GM23248 (cell line): Measurements from ENCODE around the gene LMNB1. TPM values are rescaled to one million over a fixed set of nuclear protein-coding genes. Genes with fewer than 3 reads are reported as not detected.

Experiments used
- DNase-seq: peaks from one replicate; pipeline ENCODE4 v3.0.0-alpha.2; 2015
- H2AFZ ChIP-seq: fragments of 200-600 bp; sonication (generic); 2 replicates; pipeline ENCODE4 v1.6.1; 2016; ENCODE audit warnings: antibody characterized with exemption
- H3F3A ChIP-seq: fragments of 200-600 bp; sonication (generic); 2 replicates; pipeline ENCODE4 v1.6.1; 2016; ENCODE audit warnings: mild to moderate bottlenecking, antibody characterized with exemption, mixed run types; ENCODE audit not compliant: insufficient read depth
- H3K27ac ChIP-seq: fragments of 200-600 bp; sonication (generic); 2 replicates; pipeline ENCODE4 v1.5.1; 2016; ENCODE audit warnings: mild to moderate bottlenecking
- H3K27me3 ChIP-seq: fragments of 200-600 bp; sonication (generic); replicated peaks from 2 replicates; pipeline ENCODE4 v1.6.1; 2016; ENCODE audit warnings: mild to moderate bottlenecking; ENCODE audit not compliant: insufficient read depth
- H3K36me3 ChIP-seq: fragments of 200-600 bp; sonication (generic); 2 replicates; pipeline ENCODE4 v1.6.1; 2016; ENCODE audit warnings: low read depth, mild to moderate bottlenecking
- H3K4me1 ChIP-seq: fragments of 200-600 bp; sonication (generic); 2 replicates; pipeline ENCODE4 v1.6.1; 2016; ENCODE audit warnings: mild to moderate bottlenecking; ENCODE audit not compliant: insufficient read depth
- H3K4me2 ChIP-seq: fragments of 200-600 bp; sonication (generic); one replicate; pipeline ENCODE4 v1.6.1; 2016; ENCODE audit warnings: mild to moderate bottlenecking; ENCODE audit not compliant: unreplicated experiment
- H3K4me3 ChIP-seq: fragments of 200-600 bp; sonication (generic); 2 replicates; pipeline ENCODE4 v1.5.1; 2016; ENCODE audit warnings: mild to moderate bottlenecking
- H3K79me2 ChIP-seq: fragments of 200-600 bp; sonication (generic); 2 replicates; pipeline ENCODE4 v1.6.1; 2016; ENCODE audit warnings: mild to moderate bottlenecking; ENCODE audit not compliant: insufficient read depth
- H3K9ac ChIP-seq: fragments of 200-600 bp; sonication (generic); 2 replicates; pipeline ENCODE4 v1.6.1; 2016; ENCODE audit warnings: mild to moderate bottlenecking
- H3K9me2 ChIP-seq: fragments of 200-600 bp; sonication (generic); 2 replicates; pipeline ENCODE4 v1.6.1; 2016; ENCODE audit warnings: mixed run types, mild to moderate bottlenecking, moderate library complexity; ENCODE audit not compliant: insufficient read depth
- H3K9me3 ChIP-seq: fragments of 200-600 bp; sonication (generic); one replicate; pipeline ENCODE4 v1.6.1; 2017; ENCODE audit warnings: low read depth
- H4K20me1 ChIP-seq: fragments of 200-600 bp; sonication (generic); 2 replicates; pipeline ENCODE4 v1.6.0; 2016; ENCODE audit not compliant: insufficient read depth
- EZH2 ChIP-seq: fragments of 200-600 bp; sonication (generic); IDR thresholded peaks from 2 replicates; pipeline ENCODE4 v1.6.1; 2018; ENCODE audit warnings: antibody characterized with exemption, mild to moderate bottlenecking; ENCODE audit not compliant: insufficient read depth, poor library complexity, severe bottlenecking
- EZH2phosphoT487 ChIP-seq: fragments of 200-600 bp; sonication (generic); IDR thresholded peaks from 2 replicates; pipeline ENCODE4 v1.6.1; 2018; ENCODE audit warnings: antibody characterized with exemption, moderate library complexity, mild to moderate bottlenecking, low read depth; ENCODE audit not compliant: insufficient read depth
- WGBS, 2 experiments: methylation state at CpG; one replicate each; pipeline ENCODE4 v1.1.6; 2015 to 2017; ENCODE audit warnings: low lambda C conversion rate in 2 of 2, low coverage in 1 of 2; ENCODE audit errors: missing lambda C conversion rate in 2 of 2; 5-methylcytosine and 5-hydroxymethylcytosine counted together
- in situ Hi-C: fragments of 300-500 bp; cut with MboI; formaldehyde crosslinking; loops from 2 replicates; pipeline ENCODE4 v1.15.0; 2020
- polyA plus RNA-seq: library from polyadenylated mRNA; unstranded; fragments of >200 nt; fragmentation: Nextera tagmentation; extraction: Ambion mirVana; gene quantifications from 2 replicates; pipeline ENCODE4 v1.2.1, GENCODE V29; 2016
- total RNA-seq: library from RNA; depleted of rRNA; stranded (reverse); fragments of >200 nt; shearing (Covaris generic); gene quantifications from 2 replicates; pipeline ENCODE4 v1.2.3, GENCODE V29; 2014

Gene LMNB1
- total and polyA plus RNA-seq, 2 experiments from 2014 or later = 4.3 to 44.1 TPM

DNA sequence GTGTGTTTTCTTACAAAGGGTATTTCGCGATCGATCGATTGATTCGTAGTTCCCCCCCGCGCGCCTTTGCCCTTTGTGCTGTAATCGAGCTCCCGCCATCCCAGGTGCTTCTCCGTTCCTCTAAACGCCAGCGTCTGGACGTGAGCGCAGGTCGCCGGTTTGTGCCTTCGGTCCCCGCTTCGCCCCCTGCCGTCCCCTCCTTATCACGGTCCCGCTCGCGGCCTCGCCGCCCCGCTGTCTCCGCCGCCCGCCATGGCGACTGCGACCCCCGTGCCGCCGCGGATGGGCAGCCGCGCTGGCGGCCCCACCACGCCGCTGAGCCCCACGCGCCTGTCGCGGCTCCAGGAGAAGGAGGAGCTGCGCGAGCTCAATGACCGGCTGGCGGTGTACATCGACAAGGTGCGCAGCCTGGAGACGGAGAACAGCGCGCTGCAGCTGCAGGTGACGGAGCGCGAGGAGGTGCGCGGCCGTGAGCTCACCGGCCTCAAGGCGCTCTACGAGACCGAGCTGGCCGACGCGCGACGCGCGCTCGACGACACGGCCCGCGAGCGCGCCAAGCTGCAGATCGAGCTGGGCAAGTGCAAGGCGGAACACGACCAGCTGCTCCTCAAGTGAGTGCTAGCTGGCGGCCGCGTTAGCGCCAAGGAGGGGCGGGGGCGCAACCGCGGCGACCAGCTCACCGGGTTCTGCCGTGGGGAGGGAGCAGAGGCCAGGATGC is 480 bp downstream of the LMNB1 start:
- Histone ChIP-seq H3K9ac (peak overlapping the region; percentile 84), H2AFZ (peak overlapping the region; percentile 96), H3K9me3 (no peaks in the 10 kb centered on the region), H3K79me2 (peaks cover 41% of the 10 kb centered on the region), H3K4me2 (peak overlapping the region; percentile 90), H3K27ac (peak overlapping the region; percentile 62), H3K4me3 (peak overlapping the region; percentile 86), H3K36me3 (no peaks in the 10 kb centered on the region), H3F3A (peaks cover 17% of the 10 kb centered on the region), H3K9me2 (no peaks in the 10 kb centered on the region), H4K20me1 (no peaks in the 10 kb centered on the region), H3K4me1 (peaks cover 9% of the 10 kb centered on the region), H3K27me3 (no peaks in the 10 kb centered on the region)
- in situ Hi-C loops = loop anchor here (25.0 kb wide), 1 partner anchor 440 kb away; no protein-coding TSS in a partner anchor
- 1 to 2% methylated on average over 77 to 92 of the region's 93 CpGs for WGBS, 2 experiments
- TF ChIP-seq EZH2 (no peak), EZH2phosphoT487 (no peak)
- DNase-seq = peak; percentile 82

DNA sequence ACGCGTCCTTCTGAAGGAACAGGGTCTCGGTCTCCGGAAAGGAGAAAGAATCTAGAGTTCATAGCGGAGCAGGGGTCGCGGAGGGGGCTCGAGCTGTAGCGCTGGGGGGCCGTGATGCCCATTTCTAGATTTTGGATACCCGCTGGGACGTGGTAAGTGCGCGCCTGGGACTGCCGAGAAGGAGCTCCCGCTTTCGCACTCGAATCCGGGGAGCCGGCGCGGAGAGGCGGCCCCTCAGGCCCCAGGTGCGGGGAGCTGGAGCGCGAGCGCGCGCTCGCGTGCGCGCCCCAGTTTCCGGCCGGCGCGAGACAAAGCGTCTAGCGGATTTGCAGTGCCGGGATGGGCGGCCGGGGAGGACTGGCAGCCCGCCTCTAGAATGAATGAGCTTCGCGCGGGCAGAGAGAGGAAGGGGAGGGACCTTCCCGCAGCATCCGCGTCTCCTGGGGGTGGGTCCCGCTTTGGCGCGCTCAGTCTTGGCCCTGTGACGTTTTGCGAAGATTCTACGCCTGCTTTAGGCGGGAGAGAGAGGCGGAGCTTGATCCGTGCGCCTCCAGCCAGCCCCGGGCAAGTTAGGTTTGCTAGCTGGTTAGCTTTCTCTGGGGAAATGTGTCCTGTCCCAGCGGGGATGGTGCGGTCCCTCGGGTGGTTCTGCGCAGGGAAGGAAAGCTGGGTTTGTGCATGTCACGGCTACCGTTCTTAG is 1.2 kb downstream of the LMNB1 start:
- TF ChIP-seq EZH2 (no peak), EZH2phosphoT487 (no peak)
- H3K9me3 ChIP-seq = no peaks in the 10 kb centered on the region
- H3K36me3 ChIP-seq = no peaks in the 10 kb centered on the region
- peak; percentile 96 for DNase-seq
- peak overlapping the region; percentile 86 for H3K4me3 ChIP-seq
- H4K20me1 ChIP-seq = no peaks in the 10 kb centered on the region
- no peaks in the 10 kb centered on the region for H3K27me3 ChIP-seq
- H3K9ac ChIP-seq = peak overlapping the region; percentile 84
- 1% methylated on average over 62 to 66 of the region's 66 CpGs for WGBS, 2 experiments
- H2AFZ ChIP-seq = peak overlapping the region; percentile 96
- H3K79me2 ChIP-seq = peaks cover 48% of the 10 kb centered on the region
- no peaks in the 10 kb centered on the region for H3K9me2 ChIP-seq
- peak overlapping the region; percentile 62 for H3K27ac ChIP-seq
- peak overlapping the region; percentile 90 for H3K4me2 ChIP-seq
- H3K4me1 ChIP-seq = peaks cover 9% of the 10 kb centered on the region
- peaks cover 17% of the 10 kb centered on the region for H3F3A ChIP-seq
- in situ Hi-C loops = loop anchor here (25.0 kb wide), 1 partner anchor 441 kb away; no protein-coding TSS in a partner anchor

DNA sequence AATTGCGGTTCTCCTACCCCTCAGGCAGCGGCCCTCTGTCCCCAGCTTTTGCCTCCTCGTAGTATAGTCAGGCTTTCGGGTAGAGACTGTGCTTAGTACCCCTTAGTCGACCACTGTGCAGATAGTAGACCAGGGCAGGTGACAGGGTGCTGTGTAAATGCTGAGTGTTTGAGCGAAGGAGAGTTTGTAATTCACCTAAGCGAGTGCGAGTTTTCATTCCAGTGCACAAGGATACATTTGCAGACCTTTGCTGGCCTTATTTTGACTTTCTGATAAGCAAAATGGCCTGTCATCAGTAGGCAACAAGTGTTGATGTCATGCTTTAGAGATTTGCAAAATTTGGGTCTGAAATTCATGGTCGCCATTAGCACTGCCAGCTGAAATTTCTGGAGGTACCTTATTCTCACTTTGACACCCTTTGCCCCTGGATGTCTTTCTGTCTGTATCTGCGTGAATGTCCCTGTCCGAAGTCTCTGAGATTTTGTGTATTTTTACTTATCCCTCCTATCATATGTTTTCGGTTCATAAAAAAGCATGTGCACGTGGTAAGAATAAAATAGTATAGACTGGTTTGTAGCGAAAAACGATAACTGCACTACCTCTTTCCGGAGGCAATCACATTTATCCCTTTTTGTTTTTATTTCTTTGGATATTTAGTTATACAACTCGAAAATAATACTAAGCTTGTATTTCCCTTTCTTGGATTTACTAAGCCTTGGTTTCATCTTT is 1.9 kb downstream of the LMNB1 start:
- no peaks in the 10 kb centered on the region for H3K36me3 ChIP-seq
- no peak for TF ChIP-seq EZH2phosphoT487
- no peak for TF ChIP-seq EZH2
- H2AFZ ChIP-seq = peak overlapping the region; percentile 96
- peaks cover 55% of the 10 kb centered on the region for H3K79me2 ChIP-seq
- WGBS, 2 experiments = 21 to 22% methylated on average over 17 of the region's 17 CpGs
- H3K9ac ChIP-seq = peak overlapping the region; percentile 84
- H3K27me3 ChIP-seq = no peaks in the 10 kb centered on the region
- H3K4me2 ChIP-seq = peak overlapping the region; percentile 90
- H3K4me3 ChIP-seq = peak overlapping the region; percentile 86
- no peak for DNase-seq
- peaks cover 17% of the 10 kb centered on the region for H3F3A ChIP-seq
- H3K27ac ChIP-seq = peak overlapping the region; percentile 62
- H3K9me3 ChIP-seq = no peaks in the 10 kb centered on the region
- in situ Hi-C loops = loop anchor here (25.0 kb wide), 1 partner anchor 442 kb away; no protein-coding TSS in a partner anchor
- H4K20me1 ChIP-seq = no peaks in the 10 kb centered on the region
- H3K9me2 ChIP-seq = no peaks in the 10 kb centered on the region
- H3K4me1 ChIP-seq = peaks cover 9% of the 10 kb centered on the region
